Measurements from ENCODE around the gene PRPF38B.
A peak's percentile ranks its signal among the peaks of the same experiment; 100 is the strongest.

GRCh38 chr1:108692724-108693655 is 880 bp downstream of the PRPF38B start:
- TF ChIP-seq, protein P1, sequence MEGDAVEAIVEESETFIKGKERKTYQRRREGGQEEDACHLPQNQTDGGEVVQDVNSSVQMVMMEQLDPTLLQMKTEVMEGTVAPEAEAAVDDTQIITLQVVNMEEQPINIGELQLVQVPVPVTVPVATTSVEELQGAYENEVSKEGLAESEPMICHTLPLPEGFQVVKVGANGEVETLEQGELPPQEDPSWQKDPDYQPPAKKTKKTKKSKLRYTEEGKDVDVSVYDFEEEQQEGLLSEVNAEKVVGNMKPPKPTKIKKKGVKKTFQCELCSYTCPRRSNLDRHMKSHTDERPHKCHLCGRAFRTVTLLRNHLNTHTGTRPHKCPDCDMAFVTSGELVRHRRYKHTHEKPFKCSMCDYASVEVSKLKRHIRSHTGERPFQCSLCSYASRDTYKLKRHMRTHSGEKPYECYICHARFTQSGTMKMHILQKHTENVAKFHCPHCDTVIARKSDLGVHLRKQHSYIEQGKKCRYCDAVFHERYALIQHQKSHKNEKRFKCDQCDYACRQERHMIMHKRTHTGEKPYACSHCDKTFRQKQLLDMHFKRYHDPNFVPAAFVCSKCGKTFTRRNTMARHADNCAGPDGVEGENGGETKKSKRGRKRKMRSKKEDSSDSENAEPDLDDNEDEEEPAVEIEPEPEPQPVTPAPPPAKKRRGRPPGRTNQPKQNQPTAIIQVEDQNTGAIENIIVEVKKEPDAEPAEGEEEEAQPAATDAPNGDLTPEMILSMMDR (IDR thresholded peaks at IDR 0.05) = 0 out of 3 replicates have a peak, but pooled peaks have one; percentile 11
- TF ChIP-seq SREBF2 (IDR thresholded peaks at IDR 0.05) (no peak), PHF8 (IDR thresholded peaks at IDR 0.05; ENCODE audit: borderline replicate concordance, low read depth) (no peak), ZC3H11A (IDR thresholded peaks at IDR 0.05) (no peak)

All from A549 (cell line).